Measurements from ENCODE around the gene GPR75.

DNA sequence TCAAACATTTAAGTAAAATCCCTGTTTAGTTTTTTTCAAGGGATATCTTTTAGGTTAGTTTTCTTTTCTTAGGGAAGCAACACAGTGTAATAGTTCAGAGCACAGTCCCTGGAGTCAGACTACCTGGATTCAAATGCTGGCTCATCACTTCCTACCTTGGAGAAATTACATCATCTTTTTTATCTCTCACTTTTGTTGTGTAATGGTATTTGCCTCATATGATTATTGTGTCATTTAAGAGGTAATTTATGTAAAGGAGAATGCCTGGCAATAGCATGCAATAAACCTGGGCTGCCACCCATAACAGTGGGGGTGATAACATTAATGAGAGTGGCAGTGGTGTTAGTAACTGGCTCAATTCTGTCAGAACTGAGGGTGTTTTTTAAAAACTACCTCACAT, 46.6 kb downstream of the GPR75 start:
- TF ChIP-seq, protein P1, sequence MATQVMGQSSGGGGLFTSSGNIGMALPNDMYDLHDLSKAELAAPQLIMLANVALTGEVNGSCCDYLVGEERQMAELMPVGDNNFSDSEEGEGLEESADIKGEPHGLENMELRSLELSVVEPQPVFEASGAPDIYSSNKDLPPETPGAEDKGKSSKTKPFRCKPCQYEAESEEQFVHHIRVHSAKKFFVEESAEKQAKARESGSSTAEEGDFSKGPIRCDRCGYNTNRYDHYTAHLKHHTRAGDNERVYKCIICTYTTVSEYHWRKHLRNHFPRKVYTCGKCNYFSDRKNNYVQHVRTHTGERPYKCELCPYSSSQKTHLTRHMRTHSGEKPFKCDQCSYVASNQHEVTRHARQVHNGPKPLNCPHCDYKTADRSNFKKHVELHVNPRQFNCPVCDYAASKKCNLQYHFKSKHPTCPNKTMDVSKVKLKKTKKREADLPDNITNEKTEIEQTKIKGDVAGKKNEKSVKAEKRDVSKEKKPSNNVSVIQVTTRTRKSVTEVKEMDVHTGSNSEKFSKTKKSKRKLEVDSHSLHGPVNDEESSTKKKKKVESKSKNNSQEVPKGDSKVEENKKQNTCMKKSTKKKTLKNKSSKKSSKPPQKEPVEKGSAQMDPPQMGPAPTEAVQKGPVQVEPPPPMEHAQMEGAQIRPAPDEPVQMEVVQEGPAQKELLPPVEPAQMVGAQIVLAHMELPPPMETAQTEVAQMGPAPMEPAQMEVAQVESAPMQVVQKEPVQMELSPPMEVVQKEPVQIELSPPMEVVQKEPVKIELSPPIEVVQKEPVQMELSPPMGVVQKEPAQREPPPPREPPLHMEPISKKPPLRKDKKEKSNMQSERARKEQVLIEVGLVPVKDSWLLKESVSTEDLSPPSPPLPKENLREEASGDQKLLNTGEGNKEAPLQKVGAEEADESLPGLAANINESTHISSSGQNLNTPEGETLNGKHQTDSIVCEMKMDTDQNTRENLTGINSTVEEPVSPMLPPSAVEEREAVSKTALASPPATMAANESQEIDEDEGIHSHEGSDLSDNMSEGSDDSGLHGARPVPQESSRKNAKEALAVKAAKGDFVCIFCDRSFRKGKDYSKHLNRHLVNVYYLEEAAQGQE (IDR thresholded peaks at IDR 0.05; ENCODE audit: insufficient read depth in 1 of 2, low read depth in 2 of 2, low read length in 2 of 2): no peak
- TF ChIP-seq POLR2AphosphoS5 (IDR thresholded peaks at IDR 0.05; ENCODE audit: low read depth, low read length) (no peak), TAF1 (IDR thresholded peaks at IDR 0.05; ENCODE audit: borderline replicate concordance, insufficient read depth, low read length) (no peak), SIN3A (IDR thresholded peaks at IDR 0.05; ENCODE audit: borderline replicate concordance, insufficient read depth, low read length) (no peak), FOXP2 (optimal IDR thresholded peaks at IDR 0.05; ENCODE audit: borderline replicate concordance, extremely low read depth, extremely low read length, insufficient read depth) (no peak)
